ENCODE results near the gene DUSP28.

Gene DUSP28

GRCh38 chr2:240573516-240574385 is 13.6 kb downstream of the DUSP28 start:
- no peak for DNase-seq

GRCh38 chr2:240574386-240575100 is 14.4 kb downstream of the DUSP28 start:
- DNase-seq = no peak

- no peak for DNase-seq
These were observed 15.2 kb downstream of the DUSP28 start for GRCh38 chr2:240575101-240575965.

GRCh38 chr2:240576036-240576435 is 15.9 kb downstream of the DUSP28 start:
- DNase-seq = no peak

GRCh38 chr2:240576436-240577205 is 16.5 kb downstream of the DUSP28 start:
- DNase-seq = no peak

GRCh38 chr2:240577281-240578109 is 17.3 kb downstream of the DUSP28 start:
- no peak for DNase-seq

GRCh38 chr2:240578110-240578450 is 17.9 kb downstream of the DUSP28 start:
- no peak for DNase-seq

GRCh38 chr2:240578488-240578887 is 18.3 kb downstream of the DUSP28 start:
- no peak for DNase-seq

GRCh38 chr2:240579071-240579762 is 19.1 kb downstream of the DUSP28 start:
- no peak for DNase-seq

GRCh38 chr2:240579771-240580614 is 19.8 kb downstream of the DUSP28 start:
- no peak for DNase-seq

- no peak for DNase-seq
These were observed 21.7 kb downstream of the DUSP28 start for GRCh38 chr2:240581811-240582210.

- no peak for DNase-seq
These were observed 22.6 kb downstream of the DUSP28 start for GRCh38 chr2:240582781-240583180.

GRCh38 chr2:240583774-240584173 is 23.6 kb downstream of the DUSP28 start:
- no peak for DNase-seq

GRCh38 chr2:240584486-240585031 is 24.4 kb downstream of the DUSP28 start:
- DNase-seq = no peak

- DNase-seq = no peak
These were observed 24.9 kb downstream of the DUSP28 start for GRCh38 chr2:240585101-240585500.

- no peak for DNase-seq
These were observed 25.6 kb downstream of the DUSP28 start for GRCh38 chr2:240585681-240586197.

- DNase-seq = peak; percentile 75
These were observed 26.2 kb downstream of the DUSP28 start, which contains the start of gene CAPN10 for GRCh38 chr2:240586198-240586918. Gene CAPN10, plus strand, starts transcription at chr2:240586734. Its CDS starts 178 bp downstream, at chr2:240586912.

Data from NCI-H2081 treated with DMSO at 0.1 percent for 48 hours (cell line).